HTERT RPE-1 (cell line): ENCODE results near the gene TMEM176B.
"Not testable (repeated sequence)": the region's sequence is repeated elsewhere in the genome, so short reads cannot be mapped to it uniquely, and the experiment has no call there.

Experiments
- in situ Hi-C: fragments of 300-500 bp; cut with MboI; formaldehyde crosslinking; loops from 4 replicates; pipeline ENCODE4 v1.14.3; 2020; ENCODE audit warnings: low sequenced_read_pairs

Gene TMEM176B

GRCh38 chr7:150791746-150792452 lies 8.3 kb downstream of the TMEM176B start:
- in situ Hi-C loops: no loop called here

DNA sequence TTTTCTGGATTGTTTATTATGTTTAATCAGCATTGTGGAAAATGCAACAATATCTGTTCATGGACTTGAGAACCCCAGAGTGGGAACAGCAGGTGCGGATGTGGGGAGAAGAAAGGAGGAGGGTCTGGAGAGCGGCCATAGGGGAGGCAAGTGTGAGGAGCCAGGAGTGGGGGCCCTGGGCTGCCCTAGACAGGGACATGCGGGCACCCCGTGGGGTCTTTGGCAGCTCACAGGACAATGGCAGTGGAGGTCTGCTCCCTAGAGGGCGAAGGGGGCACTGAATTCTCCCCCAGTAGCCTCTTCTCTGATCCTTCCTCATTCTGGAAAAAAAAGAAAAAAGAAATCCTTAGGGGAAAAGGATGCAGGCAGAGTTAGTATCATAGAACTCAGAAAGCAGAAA lies 8.9 kb downstream of the TMEM176B start:
- in situ Hi-C loops: no loop called here

DNA sequence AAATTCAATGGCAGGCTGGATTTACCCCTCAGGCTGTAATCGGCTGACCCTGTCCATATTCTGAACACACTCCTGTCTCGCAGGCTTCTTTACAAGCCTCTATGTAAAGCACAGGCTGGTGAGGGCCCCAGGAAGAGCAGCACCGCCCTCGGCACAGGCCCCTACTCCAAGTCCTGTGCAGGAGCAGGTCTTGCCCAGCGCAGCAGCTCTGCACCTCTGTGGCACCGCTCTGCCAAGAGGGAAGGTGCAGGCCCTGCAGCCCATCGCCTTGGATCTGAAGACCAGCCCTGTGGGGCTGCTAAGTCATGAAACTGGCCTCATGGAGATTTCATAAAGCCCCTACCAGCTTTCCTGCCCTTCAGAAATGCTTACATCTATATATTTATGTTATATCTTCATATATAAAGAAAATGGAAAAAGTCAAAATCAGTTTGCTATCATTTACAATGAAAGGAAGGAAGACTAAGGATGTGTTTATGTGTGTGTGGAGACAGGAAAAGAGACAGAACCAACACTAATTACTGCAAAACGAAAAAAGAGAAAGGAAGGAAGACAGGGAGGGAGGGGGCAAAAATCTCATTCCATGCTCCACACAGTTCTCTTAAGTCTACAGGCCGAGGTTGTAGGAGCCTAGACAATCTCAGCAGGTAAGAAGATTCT lies 9.6 kb downstream of the TMEM176B start:
- in situ Hi-C loops: no loop called here

DNA sequence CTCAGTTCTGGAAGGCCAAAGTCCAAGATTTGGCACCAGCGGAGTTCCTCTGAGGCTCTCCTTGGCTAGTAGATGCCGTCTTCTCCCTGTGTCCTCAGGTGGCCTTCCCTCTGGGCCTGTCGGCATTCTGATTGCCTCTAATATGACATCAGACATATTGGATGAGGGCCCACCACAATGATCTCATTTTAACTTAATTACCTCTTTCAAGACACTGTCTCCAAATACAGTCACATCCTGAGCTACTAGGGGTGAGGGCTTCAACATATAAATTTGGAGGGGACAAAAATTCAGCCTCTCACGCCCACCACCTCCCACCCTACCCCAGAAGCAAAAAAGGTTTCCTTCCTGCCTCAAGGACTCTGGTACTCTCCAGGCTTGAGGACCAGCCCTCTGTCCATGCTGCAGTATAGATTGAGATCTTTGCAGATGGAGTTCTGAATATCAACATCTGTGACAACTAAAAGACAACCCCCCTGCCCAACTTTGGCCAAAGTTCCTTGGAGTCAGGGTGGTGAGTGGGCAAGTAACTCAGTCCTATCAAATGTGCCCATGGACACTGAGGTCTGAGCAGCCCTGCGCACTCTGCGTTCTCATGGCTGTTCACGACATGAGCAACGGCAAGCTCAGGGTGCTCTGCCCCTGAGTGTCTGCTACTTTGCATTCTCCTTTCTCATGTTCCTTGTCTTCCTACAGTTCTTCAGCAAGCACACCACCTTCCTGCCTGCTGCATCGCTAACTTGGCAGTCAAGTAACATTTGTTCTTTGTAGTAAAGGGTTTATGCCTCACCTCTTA lies 11.5 kb downstream of the TMEM176B start:
- in situ Hi-C loops: no loop called here

- in situ Hi-C loops: no loop called here
Measured at GRCh38 chr7:150787321-150788281, 12.6 kb downstream of the TMEM176B start.

DNA sequence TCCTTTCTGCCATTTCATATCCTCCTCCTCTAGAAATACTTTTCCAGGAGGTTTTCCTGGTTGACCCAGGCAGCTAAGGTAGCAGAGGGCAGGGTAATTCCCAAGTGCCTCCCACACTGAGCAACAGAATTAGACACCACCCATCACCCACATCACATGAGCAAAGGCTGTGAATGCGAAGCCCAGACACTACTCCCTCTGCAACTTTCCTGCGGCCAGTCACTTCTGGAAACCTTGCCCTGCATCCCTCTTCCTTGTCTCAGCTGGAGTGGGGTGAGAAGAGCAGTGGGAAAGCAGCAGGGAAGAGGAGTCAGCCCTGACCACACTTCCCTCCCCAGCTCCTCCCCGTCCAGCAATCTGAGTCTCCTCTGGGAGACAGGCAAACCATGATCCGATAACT lies 15.2 kb downstream of the TMEM176B start:
- in situ Hi-C loops: no loop called here

- in situ Hi-C loops: no loop called here
Measured at GRCh38 chr7:150784120-150784736, 15.9 kb downstream of the TMEM176B start.

DNA sequence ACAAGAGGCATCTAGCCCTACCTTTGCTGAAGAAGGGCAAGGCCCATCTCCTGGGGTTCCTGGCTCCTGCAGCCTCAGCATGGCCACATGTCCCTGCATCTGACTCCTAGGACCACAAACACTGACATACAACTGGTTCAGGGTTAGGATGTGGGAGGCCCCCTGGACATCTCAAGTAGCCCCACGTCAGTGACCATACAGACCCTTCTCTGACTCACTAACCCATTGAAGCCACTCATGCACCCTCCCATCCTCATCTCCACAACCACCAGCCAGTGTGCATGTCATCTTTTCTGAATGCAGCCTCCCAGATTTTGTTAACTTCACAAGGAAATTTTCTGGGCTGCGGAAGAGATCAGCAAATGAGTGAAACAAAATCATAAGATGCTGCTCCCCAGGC lies 18.2 kb downstream of the TMEM176B start:
- in situ Hi-C loops: no loop called here

GRCh38 chr7:150781103-150781502 lies 19.1 kb downstream of the TMEM176B start:
- in situ Hi-C loops: no loop called here

DNA sequence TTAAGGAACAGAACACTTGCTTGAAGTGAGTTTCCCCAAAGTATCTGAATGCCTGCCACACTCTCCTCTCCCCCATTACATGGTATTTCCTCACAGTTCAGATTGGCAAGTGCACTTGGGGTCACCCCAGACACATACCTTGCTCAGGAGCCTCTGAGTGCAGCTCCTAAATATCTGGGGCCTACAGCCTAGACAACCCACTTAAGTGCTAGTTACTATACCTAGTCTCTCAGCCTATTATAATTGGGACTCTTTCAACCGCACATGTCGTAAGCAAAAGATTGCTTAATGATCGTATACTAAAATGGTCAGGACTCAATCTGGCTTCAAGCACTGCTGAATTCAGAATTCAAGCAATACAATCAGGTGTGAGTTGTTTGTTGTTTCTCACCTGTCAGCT lies 19.9 kb downstream of the TMEM176B start:
- in situ Hi-C loops: no loop called here

GRCh38 chr7:150778738-150779301 lies 21.3 kb downstream of the TMEM176B start:
- in situ Hi-C loops: no loop called here

DNA sequence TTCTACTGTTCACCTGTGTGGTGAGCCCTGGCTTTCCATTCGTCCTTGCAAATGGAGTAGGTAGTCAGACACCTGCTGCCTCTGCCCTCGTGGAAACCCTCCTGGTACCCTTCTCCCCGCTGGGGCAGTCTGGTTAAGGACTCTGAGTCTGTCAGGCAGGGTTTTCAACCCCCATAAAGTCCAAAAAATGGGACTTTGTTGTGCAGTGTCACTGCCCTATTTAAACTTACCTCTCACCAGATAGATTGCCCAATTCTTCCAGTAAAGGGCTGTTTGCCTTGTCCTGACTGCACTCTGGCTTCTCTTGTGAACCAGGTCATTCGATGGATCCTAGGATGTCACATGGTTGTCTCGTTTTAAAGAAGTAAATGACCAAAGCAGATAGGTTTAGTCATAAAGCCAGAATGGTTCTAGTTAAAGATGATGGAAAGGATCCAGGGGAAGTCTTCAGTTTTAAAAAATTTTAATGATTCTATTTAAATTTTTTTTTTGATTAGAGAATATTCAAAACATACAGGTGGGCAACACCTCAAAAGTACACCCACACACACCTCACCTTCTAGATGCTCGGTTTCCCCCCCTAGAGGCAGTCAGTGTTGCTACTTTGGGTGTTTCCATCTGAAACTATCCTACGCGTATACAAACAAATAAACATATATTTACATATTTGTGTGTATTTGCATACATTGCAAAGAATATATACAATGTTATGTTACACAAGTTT lies 22.0 kb downstream of the TMEM176B start:
- in situ Hi-C loops: no loop called here

- in situ Hi-C loops: not testable (repeated sequence)
Measured at GRCh38 chr7:150774131-150774530, 26.0 kb downstream of the TMEM176B start.

DNA sequence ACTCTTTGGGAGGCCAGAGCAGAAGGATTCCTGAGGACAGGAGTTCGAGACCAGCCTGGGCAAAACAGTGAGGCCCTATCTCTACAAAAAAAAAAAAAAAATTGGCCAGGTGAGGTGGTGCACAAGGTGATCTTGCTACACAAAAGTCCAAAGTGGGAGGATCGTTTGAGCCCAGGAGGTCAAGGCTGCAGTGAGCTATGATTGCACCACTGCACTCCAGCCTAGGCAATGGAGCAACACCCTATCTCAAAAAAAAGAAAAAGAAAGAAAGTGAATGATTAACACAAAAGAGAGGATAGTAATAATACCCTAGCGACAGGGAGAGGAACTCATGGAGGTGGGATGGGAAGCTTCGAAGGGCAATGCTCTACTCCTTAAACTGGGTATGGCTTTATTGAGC lies 30.4 kb downstream of the TMEM176B start:
- in situ Hi-C loops: no loop called here

DNA sequence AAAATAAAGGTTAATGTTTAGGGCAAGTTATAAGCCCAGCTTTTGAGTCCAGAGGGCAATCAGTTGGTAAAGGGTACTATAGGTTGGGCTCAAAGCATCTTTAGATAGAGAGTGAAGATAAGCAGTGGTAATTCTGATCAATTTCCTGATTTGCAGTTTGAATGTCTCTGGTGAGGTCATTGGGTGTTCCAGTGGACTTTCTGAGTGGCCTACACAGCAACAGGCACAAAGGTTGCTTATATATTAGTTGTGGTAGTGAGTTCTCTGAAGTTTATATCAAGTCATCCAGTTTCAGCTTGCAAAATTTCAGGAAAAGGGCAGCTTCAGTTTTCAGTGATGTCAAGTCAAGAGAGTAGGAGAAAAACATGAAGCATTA lies 33.8 kb downstream of the TMEM176B start:
- in situ Hi-C loops: no loop called here

- in situ Hi-C loops: no loop called here
Measured at GRCh38 chr7:150759479-150759878, 40.7 kb downstream of the TMEM176B start.

DNA sequence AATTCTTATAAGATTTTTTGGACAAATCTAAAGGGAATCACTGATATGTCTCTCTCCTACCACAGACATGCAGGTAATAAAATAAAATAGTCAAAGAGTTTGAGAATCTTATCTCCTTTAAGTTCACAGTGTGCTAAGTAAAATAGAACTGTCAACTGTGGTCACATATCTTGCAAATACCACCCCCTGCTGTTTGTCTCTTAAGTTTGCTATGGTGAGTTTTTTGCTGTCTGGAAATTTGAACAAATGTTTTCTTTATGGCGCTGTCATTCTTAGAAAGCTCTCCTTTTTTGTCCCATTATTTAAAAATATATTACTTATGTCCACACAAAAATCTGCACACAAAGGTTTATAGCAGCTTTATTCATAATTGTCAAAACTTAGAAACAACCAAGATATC lies 43.3 kb downstream of the TMEM176B start:
- in situ Hi-C loops: no loop called here

DNA sequence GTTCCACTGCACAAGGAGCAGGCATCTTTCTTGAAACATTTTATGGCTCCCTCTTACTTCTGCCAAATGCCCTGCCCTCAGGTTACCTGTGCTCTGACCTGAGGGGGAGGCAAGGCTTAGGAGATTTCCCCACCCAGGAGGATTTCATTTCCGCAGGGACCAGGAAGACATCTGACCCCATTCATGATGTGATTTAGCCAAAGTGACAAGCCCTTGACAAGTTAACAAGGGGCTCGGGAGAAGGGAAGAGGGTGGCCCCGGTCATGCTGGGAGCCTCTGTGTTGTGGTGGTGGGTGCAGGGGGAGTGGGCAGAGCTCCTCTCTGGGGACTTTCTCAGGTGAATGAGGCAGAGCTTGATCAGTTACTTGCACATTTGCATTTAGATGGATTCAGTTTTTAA lies 44.0 kb downstream of the TMEM176B start:
- in situ Hi-C loops: no loop called here

GRCh38 chr7:150755473-150756099 lies 44.6 kb downstream of the TMEM176B start:
- in situ Hi-C loops: no loop called here
